GM18951 (cell line): ENCODE results near the gene JAML.
A peak's percentile ranks its signal among the peaks of the same experiment; 100 is the strongest.

ENCODE experiments used
- POLR2A ChIP-seq: IDR thresholded peaks from 4 replicates; pipeline ENCODE4 v1.6.1; 2011; ENCODE audit warnings: mild to moderate bottlenecking; ENCODE audit not compliant: insufficient read length, insufficient read depth; ENCODE audit errors: extremely low read depth
- in situ Hi-C: fragments of 300-500 bp; cut with MboI; formaldehyde crosslinking; loops from one replicate; pipeline ENCODE4 v1.12.0; 2022; ENCODE audit warnings: low sequenced_read_pairs, mixed read lengths, inconsistent platforms; ENCODE audit not compliant: unreplicated experiment

Gene JAML

GRCh38 chr11:118251858-118252652, 27.2 kb upstream of the JAML start, which contains the start of gene MPZL3:
TSS of gene MPZL3 (minus strand) at chr11:118252365. CDS start at chr11:118252294, 71 bp downstream.
- TF ChIP-seq POLR2A, result peak; percentile 58
- in situ Hi-C loops, result no loop called here

- no peak for TF ChIP-seq POLR2A
- in situ Hi-C loops, result no loop called here
Observed at GRCh38 chr11:118247041-118247440, 22.2 kb upstream of the JAML start.

GRCh38 chr11:118245936-118246562, 21.2 kb upstream of the JAML start:
- no peak for TF ChIP-seq POLR2A
- in situ Hi-C loops, result no loop called here

- in situ Hi-C loops, result no loop called here
- TF ChIP-seq POLR2A, result no peak
Observed at GRCh38 chr11:118243993-118244762, 19.4 kb upstream of the JAML start.

GRCh38 chr11:118243161-118243560, 18.4 kb upstream of the JAML start:
- no peak for TF ChIP-seq POLR2A
- in situ Hi-C loops, result no loop called here

GRCh38 chr11:118241764-118242098, 16.9 kb upstream of the JAML start:
- no peak for TF ChIP-seq POLR2A
- in situ Hi-C loops, result no loop called here

- TF ChIP-seq POLR2A, result no peak
- in situ Hi-C loops, result no loop called here
Observed at GRCh38 chr11:118240999-118241763, 16.4 kb upstream of the JAML start.

- no peak for TF ChIP-seq POLR2A
- in situ Hi-C loops, result no loop called here
Observed at GRCh38 chr11:118239509-118240205, 14.8 kb upstream of the JAML start.

GRCh38 chr11:118238929-118239328, 14.1 kb upstream of the JAML start:
- in situ Hi-C loops, result no loop called here
- TF ChIP-seq POLR2A, result no peak

- in situ Hi-C loops, result no loop called here
- TF ChIP-seq POLR2A, result no peak
Observed at GRCh38 chr11:118238421-118238820, 13.6 kb upstream of the JAML start.

- no peak for TF ChIP-seq POLR2A
- in situ Hi-C loops, result no loop called here
Observed at GRCh38 chr11:118236170-118236569, 11.4 kb upstream of the JAML start.

- in situ Hi-C loops, result no loop called here
- no peak for TF ChIP-seq POLR2A
Observed at GRCh38 chr11:118234833-118235232, 10.0 kb upstream of the JAML start.
